ENCODE data around the gene STEAP1.
"Not testable (repeated sequence)": the region's sequence is repeated elsewhere in the genome, so short reads cannot be mapped to it uniquely, and the experiment has no call there.

GRCh38 chr7:90118551-90119177 is 35.6 kb upstream of the STEAP1 start:
- TF ChIP-seq CTCF (conservative IDR thresholded peaks at IDR 0.05; ENCODE audit: low read length); EZH2phosphoT487 (IDR thresholded peaks at IDR 0.05; ENCODE audit: borderline replicate concordance): not testable (repeated sequence)
